GM23338 (cell line): ENCODE measurements around the gene PHKB. TPM values are rescaled to one million over a fixed set of nuclear protein-coding genes. Genes with fewer than 3 reads are reported as not detected.

Experiments
- ATAC-seq: fragments of 200-7000 bp; cut with Tn5 transposase; 3 replicates; pipeline ENCODE4 v1.9.1; 2020
- DNase-seq: peaks from one replicate; pipeline ENCODE4 v3.0.0-alpha.2; 2015; ENCODE audit warnings: low spot score
- H2AFZ ChIP-seq: fragments of 200-600 bp; sonication (generic); 2 replicates; pipeline ENCODE4 v1.8.0; 2016; ENCODE audit warnings: antibody characterized with exemption, mild to moderate bottlenecking, moderate library complexity
- H3F3A ChIP-seq: fragments of 200-600 bp; sonication (generic); replicated peaks from 2 replicates; pipeline ENCODE4 v1.8.0; 2017; ENCODE audit warnings: antibody characterized with exemption, mixed run types, low read depth
- H3K27ac ChIP-seq: fragments of 200-600 bp; sonication (generic); 2 replicates; pipeline ENCODE4 v1.6.1; 2016; ENCODE audit warnings: low read depth
- H3K27me3 ChIP-seq: fragments of 200-600 bp; sonication (generic); 2 replicates; pipeline ENCODE4 v1.8.0; 2016; ENCODE audit warnings: mild to moderate bottlenecking, mixed run types, moderate library complexity; ENCODE audit not compliant: insufficient read depth
- H3K36me3 ChIP-seq: fragments of 200-600 bp; sonication (generic); 2 replicates; pipeline ENCODE4 v1.8.0; 2016; ENCODE audit warnings: mild to moderate bottlenecking; ENCODE audit not compliant: insufficient read depth
- H3K4me1 ChIP-seq: fragments of 200-600 bp; sonication (generic); 2 replicates; pipeline ENCODE4 v1.8.0; 2016; ENCODE audit warnings: mild to moderate bottlenecking, moderate library complexity; ENCODE audit not compliant: insufficient read depth
- H3K4me2 ChIP-seq: fragments of 200-600 bp; sonication (generic); 2 replicates; pipeline ENCODE4 v1.7.1; 2017; ENCODE audit warnings: mixed run types
- H3K4me3 ChIP-seq: fragments of 200-600 bp; sonication (generic); 2 replicates; pipeline ENCODE4 v1.6.1; 2016; ENCODE audit warnings: mixed run types
- H3K79me2 ChIP-seq: fragments of 200-600 bp; sonication (generic); replicated peaks from 2 replicates; pipeline ENCODE4 v1.8.0; 2017; ENCODE audit warnings: mild to moderate bottlenecking; ENCODE audit not compliant: insufficient read depth
- H3K9me2 ChIP-seq: fragments of 200-600 bp; sonication (generic); 2 replicates; pipeline ENCODE4 v1.8.0; 2017; ENCODE audit not compliant: insufficient read depth
- H4K20me1 ChIP-seq: fragments of 200-600 bp; sonication (generic); replicated peaks from 2 replicates; pipeline ENCODE4 v1.8.0; 2017; ENCODE audit warnings: mild to moderate bottlenecking; ENCODE audit not compliant: insufficient read depth
- H3K27ac Mint-ChIP-seq: 2 replicates; pipeline ENCODE4 v1.8.0; 2020; ENCODE audit warnings: inconsistent platforms, mild to moderate bottlenecking, moderate library complexity, mixed read lengths
- H3K27me3 Mint-ChIP-seq: 3 replicates; pipeline ENCODE4 v1.8.0; 2022; ENCODE audit warnings: low read depth, mild to moderate bottlenecking, moderate library complexity, mixed read lengths, inconsistent platforms; ENCODE audit not compliant: insufficient read depth, poor library complexity
- H3K36me3 Mint-ChIP-seq: 3 replicates; pipeline ENCODE4 v1.8.0; 2021; ENCODE audit warnings: low read depth, mild to moderate bottlenecking, inconsistent platforms, moderate library complexity, mixed read lengths
- H3K4me1 Mint-ChIP-seq: 3 replicates; pipeline ENCODE4 v1.8.0; 2020; ENCODE audit warnings: mild to moderate bottlenecking, inconsistent platforms, mixed read lengths
- H3K4me3 Mint-ChIP-seq: 3 replicates; pipeline ENCODE4 v1.8.0; 2021; ENCODE audit warnings: moderate library complexity, mild to moderate bottlenecking, inconsistent platforms, mixed read lengths
- H3K9me3 Mint-ChIP-seq: 3 replicates; pipeline ENCODE4 v1.8.0; 2020; ENCODE audit warnings: moderate library complexity, mild to moderate bottlenecking, inconsistent platforms, mixed read lengths
- CREB1 ChIP-seq: fragments of 250-450 bp; sonication (Bioruptor Pico); IDR thresholded peaks from 2 replicates; pipeline ENCODE4 v1.5.0; 2020; ENCODE audit warnings: low read depth, mild to moderate bottlenecking, moderate library complexity
- CTCF ChIP-seq, 2 experiments: fragments of 200-600 bp in 1 of 2; sonication (generic) in 1 of 2; conservative IDR thresholded peaks; 2 replicates each; pipeline versions ENCODE4 v1.5.1 to v1.6.1; 2016 to 2017; ENCODE audit warnings: antibody characterized with exemption in 2 of 2, low read depth in 2 of 2, mild to moderate bottlenecking in 2 of 2, moderate library complexity in 1 of 2
- EZH2 ChIP-seq: fragments of 200-600 bp; sonication (generic); IDR thresholded peaks from one replicate; pipeline ENCODE4 v1.8.0; 2017; ENCODE audit warnings: antibody characterized with exemption, mild to moderate bottlenecking, low read depth; ENCODE audit not compliant: unreplicated experiment
- JUNB ChIP-seq: IDR thresholded peaks from one replicate; pipeline ENCODE4 v1.6.1; 2016; ENCODE audit warnings: antibody characterized with exemption; ENCODE audit not compliant: unreplicated experiment
- POLR2AphosphoS5 ChIP-seq: IDR thresholded peaks from 2 replicates; pipeline ENCODE4 v1.6.1; 2016; ENCODE audit warnings: antibody characterized with exemption, low read depth
- REST ChIP-seq: IDR thresholded peaks from one replicate; pipeline ENCODE4 v1.6.1; 2018; ENCODE audit warnings: antibody characterized with exemption; ENCODE audit not compliant: unreplicated experiment
- ZNF114 ChIP-seq: fragments of 250-450 bp; sonication (Bioruptor Pico); IDR thresholded peaks from 2 replicates; pipeline ENCODE4 v1.5.0; 2020; ENCODE audit warnings: mild to moderate bottlenecking, moderate library complexity
- ZNF462 ChIP-seq: fragments of 250-450 bp; sonication (Bioruptor Pico); IDR thresholded peaks from 2 replicates; pipeline ENCODE4 v1.5.0; 2020; ENCODE audit warnings: mild to moderate bottlenecking, moderate library complexity
- polyA plus RNA-seq: library from polyadenylated mRNA; unstranded; fragments of >200 nt; fragmentation: Nextera tagmentation; extraction: Ambion mirVana; gene quantifications from 2 replicates; pipeline ENCODE4 v1.2.1, GENCODE V29; 2016
- total RNA-seq: library from RNA; depleted of rRNA; stranded (reverse); fragments of >200 nt; shearing (Covaris generic); gene quantifications from 2 replicates; pipeline ENCODE4 v1.2.3, GENCODE V29; 2014

PHKB gene
- total and polyA plus RNA-seq, 2 experiments from 2014 or later, result 20.3 to 57.3 TPM

- Histone ChIP-seq H3K36me3 (no peaks in the 10 kb centered on the region), H3K79me2 (no peaks in the 10 kb centered on the region), H3K9me2 (peaks cover 19% of the 10 kb centered on the region; the same call in 1 of the 2 replicates), H4K20me1 (no peaks in the 10 kb centered on the region), H3K4me1 (no peaks in the 10 kb centered on the region), H2AFZ (peak overlapping the region; percentile 38; the same call in 1 of the 2 replicates), H3K27me3 (no peaks in the 10 kb centered on the region), H3F3A (no peaks in the 10 kb centered on the region), H3K27ac (no peak overlapping the region), H3K4me3 (no peak overlapping the region), H3K4me2 (no peak overlapping the region)
- H3K4me3 Mint-ChIP-seq, result no peak overlapping the region
- H3K9me3 Mint-ChIP-seq, result no peaks in the 10 kb centered on the region
- H3K36me3 Mint-ChIP-seq, result no peaks in the 10 kb centered on the region
- peaks cover 2% of the 10 kb centered on the region for H3K27me3 Mint-ChIP-seq
- peaks cover 7% of the 10 kb centered on the region for H3K4me1 Mint-ChIP-seq
- DNase-seq (no peak), ATAC-seq (no peak)
- no peak for TF ChIP-seq CTCF (conservative IDR thresholded peaks at IDR 0.05; ENCODE audit: low read depth in 2 of 2)
- TF ChIP-seq EZH2, result no peak
- no peak for TF ChIP-seq REST
- no peak for TF ChIP-seq CREB1 (CRISPR knock-in tag)
- no peak for TF ChIP-seq JUNB
- no peak for TF ChIP-seq ZNF114
- no peak for TF ChIP-seq POLR2AphosphoS5
- no peak overlapping the region for H3K27ac Mint-ChIP-seq
These were observed 260.0 kb downstream of the PHKB start for GRCh38 chr16:47721006-47721637.

- no peaks in the 10 kb centered on the region for H3K9me3 Mint-ChIP-seq
- Histone ChIP-seq H3K9me2 (peaks cover 19% of the 10 kb centered on the region; the same call in 1 of the 2 replicates), H3K4me3 (no peak overlapping the region), H3K27me3 (no peaks in the 10 kb centered on the region), H3K27ac (no peak overlapping the region), H3K36me3 (no peaks in the 10 kb centered on the region), H2AFZ (no peak overlapping the region), H3K4me1 (no peaks in the 10 kb centered on the region), H4K20me1 (no peaks in the 10 kb centered on the region), H3F3A (no peaks in the 10 kb centered on the region), H3K4me2 (no peak overlapping the region), H3K79me2 (no peaks in the 10 kb centered on the region)
- H3K4me1 Mint-ChIP-seq, result peaks cover 7% of the 10 kb centered on the region
- no peaks in the 10 kb centered on the region for H3K36me3 Mint-ChIP-seq
- peaks cover 2% of the 10 kb centered on the region for H3K27me3 Mint-ChIP-seq
- DNase-seq (no peak), ATAC-seq (no peak)
- H3K27ac Mint-ChIP-seq, result no peak overlapping the region
- no peak overlapping the region for H3K4me3 Mint-ChIP-seq
- no peak for TF ChIP-seq POLR2AphosphoS5
- TF ChIP-seq EZH2, result no peak
- no peak for TF ChIP-seq CREB1 (CRISPR knock-in tag)
- TF ChIP-seq ZNF462 (CRISPR knock-in tag), result no peak
These were observed 260.9 kb downstream of the PHKB start for GRCh38 chr16:47722046-47722445.
